K562 (cell line): ENCODE measurements around the gene HKDC1. TPM values are rescaled to one million over a fixed set of nuclear protein-coding genes. Genes with fewer than 3 reads are reported as not detected.

Source experiments
- ATAC-seq: fragments of 200-7000 bp; cut with Tn5 transposase; 3 replicates; pipeline ENCODE4 v1.9.1; 2020; ENCODE audit warnings: moderate library complexity
- BruUV-seq: library from RNA; stranded (reverse); fragments of 400-500 nt; replicated peaks from 2 replicates; lab custom pipeline; 2021; lab: Mats Ljungman, UMichigan
- CTCF ChIA-PET: fragments of 300-600 bp; formaldehyde crosslinking; extraction: SDS; loops from one replicate; lab custom pipeline; 2021; ENCODE audit warnings: low intra/inter-chr PET ratio; lab: Yijun Ruan, JAX
- POLR2A ChIA-PET: fragments of 300-600, 350-650 bp; sonication (Branson Sonifier 250); formaldehyde crosslinking; extraction: SDS; loops from one replicate; lab custom pipeline; 2021; ENCODE audit warnings: antibody characterized with exemption, inconsistent platforms; lab: Yijun Ruan, JAX
- DNase-seq, 4 experiments: peaks; one replicate each; pipeline versions ENCODE4 v3.0.0 to v3.0.0-alpha.2; 2011 to 2018; ENCODE audit warnings: low spot score in 3 of 4, mixed read lengths in 3 of 4; ENCODE audit errors: extremely low read depth in 1 of 4
- FAIRE-seq: peaks from 2 replicates; lab custom pipeline; 2011; peaks lifted over from hg19 to GRCh38; lab: Jason Lieb, UNC
- H2AFZ ChIP-seq: 2 replicates; pipeline ENCODE4 v1.6.0; 2011; ENCODE audit warnings: low read depth, low read length, control low read depth, inconsistent platforms
- H3K27ac ChIP-seq: fragments of 200-600 bp; 3 replicates; pipeline ENCODE4 v1.8.0; 2011; ENCODE audit warnings: low read depth, mild to moderate bottlenecking, control low read depth, inconsistent platforms, low read length, moderate library complexity, mixed read lengths; ENCODE audit errors: extremely low read depth
- H3K27me3 ChIP-seq, 2 experiments: fragments of 300-600 bp in 1 of 2; 2 replicates in 1 of 2; 3 replicates in 1 of 2; pipeline versions ENCODE4 v1.6.0 to v1.8.0; 2011; ENCODE audit warnings: inconsistent platforms in 2 of 2, low read length in 2 of 2, mild to moderate bottlenecking in 1 of 2, mixed read lengths in 1 of 2, moderate library complexity in 1 of 2; ENCODE audit not compliant: control insufficient read depth in 2 of 2, insufficient read depth in 2 of 2
- H3K36me3 ChIP-seq: fragments of 300-600 bp; 3 replicates; pipeline ENCODE4 v1.8.0; 2011; ENCODE audit warnings: mild to moderate bottlenecking, low read length, inconsistent platforms; ENCODE audit not compliant: control insufficient read depth, insufficient read depth
- H3K4me1 ChIP-seq, 2 experiments: fragments of 200-600 bp in 1 of 2; replicated peaks in 1 of 2; 2 replicates in 1 of 2; 3 replicates in 1 of 2; pipeline versions ENCODE4 v1.5.1 to v1.8.0; 2011; ENCODE audit warnings: inconsistent platforms in 2 of 2, low read length in 2 of 2, mild to moderate bottlenecking in 1 of 2, mixed read lengths in 1 of 2, moderate library complexity in 1 of 2; ENCODE audit not compliant: control insufficient read depth in 2 of 2, insufficient read depth in 2 of 2
- H3K4me2 ChIP-seq: 2 replicates; pipeline ENCODE4 v1.6.1; 2011; ENCODE audit warnings: low read length, control low read depth, inconsistent platforms, mixed read lengths; ENCODE audit not compliant: insufficient read depth
- H3K4me3 ChIP-seq: fragments of 200-600 bp; sonication (generic), shearing (Covaris generic); 2 replicates; pipeline ENCODE4 v1.5.1; 2016; ENCODE audit warnings: control low read depth, inconsistent platforms
- H3K79me2 ChIP-seq: fragments of 200-600 bp; 3 replicates; pipeline ENCODE4 v1.8.0; 2011; ENCODE audit warnings: low read length, inconsistent platforms; ENCODE audit not compliant: control insufficient read depth, insufficient read depth
- H3K9ac ChIP-seq, 2 experiments: 2 replicates each; pipeline versions ENCODE4 v1.6.0 to v1.6.1; 2011; ENCODE audit warnings: low read depth in 2 of 2, low read length in 2 of 2, control low read depth in 1 of 2, inconsistent platforms in 1 of 2, mild to moderate bottlenecking in 1 of 2, mixed read lengths in 1 of 2; ENCODE audit not compliant: insufficient read depth in 1 of 2
- H3K9me1 ChIP-seq: one replicate; pipeline ENCODE4 v1.6.0; 2011; ENCODE audit warnings: inconsistent platforms, mild to moderate bottlenecking, low read length, moderate library complexity; ENCODE audit not compliant: control insufficient read depth, insufficient read depth
- H3K9me3 ChIP-seq: replicated peaks from 2 replicates; pipeline ENCODE4 v1.5.1; 2011; ENCODE audit warnings: low read depth, low read length, inconsistent platforms; ENCODE audit not compliant: control insufficient read depth, insufficient read depth
- H4K20me1 ChIP-seq: replicated peaks from 2 replicates; pipeline ENCODE4 v1.6.1; 2011; ENCODE audit warnings: low read length, inconsistent platforms, mixed read lengths; ENCODE audit not compliant: control insufficient read depth, insufficient read depth
- CHD2 ChIP-seq: IDR thresholded peaks from 2 replicates; pipeline ENCODE4 v1.6.1; 2011; ENCODE audit warnings: low read depth, low read length
- MBD1 ChIP-seq: fragments of 250-450 bp; sonication (Bioruptor Pico); IDR thresholded peaks from 2 replicates; pipeline ENCODE4 v1.8.0; 2022; ENCODE audit warnings: inconsistent platforms
- NFE2 ChIP-seq: IDR thresholded peaks from 2 replicates; pipeline ENCODE4 v1.6.1; 2014; ENCODE audit warnings: antibody characterized with exemption, low read depth
- RBFOX2 ChIP-seq: fragments of 200-400 bp; formaldehyde crosslinking; IDR thresholded peaks from 2 replicates; pipeline ENCODE4 v1.6.1; 2017; ENCODE audit warnings: low read depth, mild to moderate bottlenecking, low read length, moderate library complexity
- RFX1 ChIP-seq: fragments of 450-650 bp; IDR thresholded peaks from 2 replicates; pipeline ENCODE4 v1.6.1; 2016; ENCODE audit warnings: mild to moderate bottlenecking, moderate library complexity
- TBP ChIP-seq: optimal IDR thresholded peaks from 2 replicates; pipeline ENCODE3; 2011; ENCODE audit warnings: low read depth, low read length, improper control_type of control experiment
- THAP7 ChIP-seq: fragments of 250-450 bp; sonication (Bioruptor Pico); IDR thresholded peaks from 2 replicates; pipeline ENCODE4 v1.5.0; 2021
- TOE1 ChIP-seq, 2 experiments: fragments of 450-650 bp in 1 of 2; sonication (generic) in 1 of 2; formaldehyde crosslinking in 1 of 2; IDR thresholded peaks; 2 replicates each; pipeline versions ENCODE4 v1.7.1 to v1.8.0; 2016 to 2022; ENCODE audit warnings: borderline replicate concordance in 2 of 2, mild to moderate bottlenecking in 2 of 2, antibody characterized with exemption in 1 of 2, inconsistent platforms in 1 of 2, low read depth in 1 of 2, missing genetic modification reagents in 1 of 2, moderate library complexity in 1 of 2
- ZNF12 ChIP-seq: sonication (generic); formaldehyde crosslinking; IDR thresholded peaks from 2 replicates; pipeline ENCODE4 v1.4.0; 2020; ENCODE audit warnings: mild to moderate bottlenecking, missing genetic modification reagents
- ZNF316 ChIP-seq: fragments of 450-650 bp; IDR thresholded peaks from 2 replicates; pipeline ENCODE4 v1.6.1; 2016
- WGBS: fragments of 100-300 bp; shearing (Covaris generic); methylation state at CpG from one replicate; pipeline ENCODE4 v1.1.6; 2016; ENCODE audit warnings: low coverage, mixed read lengths; ENCODE audit not compliant: insufficient coverage; ENCODE audit errors: missing lambda C conversion rate; 5-methylcytosine and 5-hydroxymethylcytosine counted together
- in situ Hi-C: fragments of 300-500 bp; cut with MboI; formaldehyde crosslinking; loops from 4 replicates; pipeline ENCODE4 v1.15.0; 2018; ENCODE audit warnings: inconsistent platforms, mixed read lengths
- intact Hi-C: fragments of 100-400 bp; cut with micrococcal nuclease; formaldehyde crosslinking; loops from 2 replicates; pipeline ENCODE4 v1.14.2; 2022
- polyA plus RNA-seq, 8 experiments: library from polyadenylated mRNA; depleted of rRNA in 4 of 8; stranded (reverse) in 5 of 8; unstranded in 3 of 8; fragments of >200 nt; fragmentation: Nextera tagmentation in 2 of 8; fragmentation: Illumina TruSeq in 1 of 8; extraction: Ambion mirVana in 2 of 8; extraction: Trizol in 1 of 8; gene quantifications; 2 replicates each; pipeline versions ENCODE4 v1.2.1 to v1.2.3, GENCODE V29; 2011 to 2014; ENCODE audit warnings: inconsistent platforms in 1 of 8, missing spikeins in 1 of 8
- total RNA-seq, 7 experiments: library from RNA; depleted of rRNA in 6 of 7; stranded (reverse); fragments of >200 nt in 6 of 7; fragmentation: Illumina TruSeq in 2 of 7; extraction: Trizol in 2 of 7; gene quantifications; 2 replicates each; pipeline versions ENCODE4 v1.2.1 to v1.2.3, GENCODE V29; 2011 to 2021; ENCODE audit warnings: low replicate concordance in 1 of 7

HKDC1 gene
- total and polyA plus RNA-seq, 9 of the 15 experiments (the other 6 are each of a cell fraction or from before 2014, with no cell fraction given): 0.04 to 0.22 (median 0.11) TPM; not detected in 5

- no peak for TF ChIP-seq THAP7 (CRISPR knock-in tag)
- no peak for TF ChIP-seq ZNF316
- TF ChIP-seq NFE2: no peak
- peak; percentile 25 for TF ChIP-seq TBP
- no peak for TF ChIP-seq CHD2
- no peak for TF ChIP-seq TOE1 (IDR thresholded peaks at IDR 0.05; ENCODE audit: borderline replicate concordance)
- 0 out of 2 replicates have a peak, but pooled peaks have one; percentile 67 for TF ChIP-seq TOE1 (CRISPR knock-in tag; IDR thresholded peaks at IDR 0.05; ENCODE audit: borderline replicate concordance, low read depth)
- peak; percentile 61 for TF ChIP-seq RFX1
- peak; percentile 91 for TF ChIP-seq ZNF12 (CRISPR knock-in tag)
- TF ChIP-seq, all 486 proteins: peak for 23
These were observed 39.5 kb upstream of the HKDC1 start (continued) for GRCh38 chr10:69180525-69181204.

- peak overlapping the region; percentile 99 for H3K27ac ChIP-seq
These were observed 38.7 kb upstream of the HKDC1 start for GRCh38 chr10:69181433-69181832.

More at GRCh38 chr10:69181433-69181832, 38.7 kb upstream of the HKDC1 start:
- peak overlapping the region; percentile 96 for H3K4me2 ChIP-seq
- H4K20me1 ChIP-seq: peaks cover 4% of the 10 kb centered on the region; the same call in 1 of the 2 replicates
- H3K27me3 ChIP-seq: no peaks in the 10 kb centered on the region
- intact Hi-C loops: no loop called here
- peaks cover 41% of the 10 kb centered on the region for H3K36me3 ChIP-seq
- peak overlapping the region; percentile 99 for H3K4me3 ChIP-seq
- peaks cover 68% of the 10 kb centered on the region for H3K79me2 ChIP-seq
- ChIA-PET CTCF (no interaction called here), POLR2A (interaction anchor here (0.7 kb wide), 1 partner anchor 153 kb away, joined by 4 read pairs; no protein-coding TSS in a partner anchor)
- no TSS peak for BruUV-seq
- no peak for FAIRE-seq
- in situ Hi-C loops: no loop called here
- H3K9me3 ChIP-seq: no peaks in the 10 kb centered on the region
- peak overlapping the region; percentile 97 to 98 for H3K9ac ChIP-seq
- no peaks in the 10 kb centered on the region for H3K9me1 ChIP-seq
- peaks cover 7 to 8% of the 10 kb centered on the region in 2 experiments; a peak in 3 of 5 replicates for H3K4me1 ChIP-seq
- H2AFZ ChIP-seq: no peak overlapping the region
- ATAC-seq: no peak
- 8% methylated on average over 1 of the region's 1 CpG for WGBS
- TF ChIP-seq RBFOX2 (0 out of 2 replicates have a peak, but pooled peaks have one; percentile 28), MBD1 (CRISPR knock-in tag) (no peak)
- no peak for DNase-seq
